HEK293 (cell line): Measurements from ENCODE around the gene LSM11.

Experiments
- CTCF ChIA-PET: fragments of 350-600 bp; formaldehyde crosslinking; extraction: SDS; loops from one replicate; lab custom pipeline; 2021; ENCODE audit warnings: antibody characterized with exemption; lab: Yijun Ruan, JAX
- POLR2A ChIA-PET: fragments of 300-600 bp; formaldehyde crosslinking; extraction: SDS; loops from one replicate; lab custom pipeline; 2020; ENCODE audit warnings: antibody characterized with exemption, inconsistent platforms; lab: Yijun Ruan, JAX
- H3K27ac ChIP-seq: fragments of 200-500 bp; sonication (Bioruptor generic); 2 replicates; pipeline ENCODE4 v1.5.1; 2014; ENCODE audit warnings: low read depth, low read length, control low read depth, inconsistent platforms; ENCODE audit errors: extremely low read depth
- H3K36me3 ChIP-seq, 2 experiments: fragments of 200-500 bp in 1 of 2; sonication (Bioruptor generic) in 1 of 2; 1 replicate in 1 of 2; 2 replicates in 1 of 2; pipeline ENCODE4 v1.5.1; 2014 to 2017; ENCODE audit warnings: inconsistent platforms in 2 of 2, low read length in 2 of 2; ENCODE audit not compliant: control insufficient read depth in 2 of 2, insufficient read depth in 1 of 2
- H3K4me1 ChIP-seq: fragments of 200-500 bp; sonication (Bioruptor generic); 2 replicates; pipeline ENCODE4 v1.5.1; 2014; ENCODE audit warnings: mild to moderate bottlenecking, low read length, inconsistent platforms; ENCODE audit not compliant: control insufficient read depth, insufficient read depth
- H3K4me3 ChIP-seq: 2 replicates; pipeline ENCODE4 v1.5.1; 2011; ENCODE audit warnings: low read depth, mild to moderate bottlenecking, control low read depth, low read length, moderate library complexity
- H3K9me3 ChIP-seq: fragments of 200-500 bp; sonication (Bioruptor generic); 2 replicates; pipeline ENCODE4 v1.5.1; 2014; ENCODE audit warnings: low read depth, low read length, inconsistent platforms; ENCODE audit not compliant: control insufficient read depth, insufficient read depth
- BCL11B ChIP-seq: fragments of 450-650 bp; formaldehyde crosslinking; IDR thresholded peaks from 2 replicates; pipeline ENCODE4 v1.5.1; 2016; ENCODE audit warnings: low read depth, missing biosample characterization, missing genetic modification characterization
- KLF16 ChIP-seq: fragments of 450-650 bp; formaldehyde crosslinking; IDR thresholded peaks from 2 replicates; pipeline ENCODE4 v1.5.1; 2017; ENCODE audit warnings: missing biosample characterization, missing genetic modification characterization
- RBAK ChIP-seq: fragments of 450-650 bp; formaldehyde crosslinking; IDR thresholded peaks from 2 replicates; pipeline ENCODE4 v1.5.1; 2016; ENCODE audit warnings: missing biosample characterization, missing genetic modification characterization
- SCRT1 ChIP-seq: fragments of 450-650 bp; formaldehyde crosslinking; IDR thresholded peaks from 2 replicates; pipeline ENCODE4 v1.5.1; 2016; ENCODE audit warnings: missing biosample characterization, missing genetic modification characterization, borderline replicate concordance
- ZNF16 ChIP-seq: fragments of 450-650 bp; formaldehyde crosslinking; IDR thresholded peaks from 2 replicates; pipeline ENCODE4 v1.5.1; 2016; ENCODE audit warnings: low read depth, missing biosample characterization, missing genetic modification characterization
- ZNF266 ChIP-seq: fragments of 450-650 bp; formaldehyde crosslinking; IDR thresholded peaks from 2 replicates; pipeline ENCODE4 v1.5.1; 2016; ENCODE audit warnings: missing biosample characterization, missing genetic modification characterization, low read depth
- ZNF423 ChIP-seq: fragments of 450-650 bp; formaldehyde crosslinking; IDR thresholded peaks from 2 replicates; pipeline ENCODE4 v1.5.1; 2016; ENCODE audit warnings: missing biosample characterization, missing genetic modification characterization
- ZNF624 ChIP-seq: fragments of 450-650 bp; formaldehyde crosslinking; IDR thresholded peaks from 2 replicates; pipeline ENCODE4 v1.5.1; 2017; ENCODE audit warnings: missing biosample characterization, missing genetic modification characterization
- TF ChIP-seq, protein P1 (sequence below): fragments of 450-650 bp; formaldehyde crosslinking; IDR thresholded peaks from 2 replicates; pipeline ENCODE4 v1.5.1; 2016; ENCODE audit warnings: missing biosample characterization, missing genetic modification characterization
- TF ChIP-seq, protein P2 (sequence below): fragments of 450-650 bp; formaldehyde crosslinking; IDR thresholded peaks from 2 replicates; pipeline ENCODE4 v1.5.1; 2016; ENCODE audit warnings: missing biosample characterization, missing genetic modification characterization
- TF ChIP-seq, protein P3 (sequence below): fragments of 450-650 bp; formaldehyde crosslinking; conservative IDR thresholded peaks from 2 replicates; pipeline ENCODE4 v1.5.1; 2016; ENCODE audit warnings: low read depth, missing biosample characterization, missing genetic modification characterization
- TF ChIP-seq, protein P4 (sequence below): fragments of 450-650 bp; formaldehyde crosslinking; IDR thresholded peaks from 2 replicates; pipeline ENCODE4 v1.5.1; 2016; ENCODE audit warnings: missing biosample characterization, missing genetic modification characterization, borderline replicate concordance
- TF ChIP-seq, protein P5 (sequence below): fragments of 450-650 bp; formaldehyde crosslinking; IDR thresholded peaks from 2 replicates; pipeline ENCODE4 v1.5.1; 2016; ENCODE audit warnings: missing biosample characterization, missing genetic modification characterization, low read depth

The LSM11 gene

DNA sequence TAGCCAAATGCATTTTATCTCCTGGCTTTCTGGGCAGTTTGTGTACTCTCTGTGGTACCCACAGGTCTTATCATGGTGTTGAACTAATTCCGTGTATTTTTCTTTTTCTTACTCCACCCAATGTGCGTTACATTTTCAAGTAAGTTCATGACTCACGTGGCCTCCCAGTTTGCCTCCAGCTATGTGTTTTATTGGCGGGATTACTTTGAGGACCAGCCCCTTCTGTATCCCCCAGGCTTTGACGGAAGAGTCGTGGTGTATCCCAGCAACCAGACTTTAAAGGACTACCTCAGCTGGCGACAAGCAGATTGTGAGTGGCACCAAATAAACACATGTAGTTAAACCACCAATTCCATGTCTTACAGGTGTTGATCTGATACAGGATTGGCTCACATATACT is 9.1 kb upstream of the LSM11 start:
- CTCF ChIA-PET, result interaction anchor here (0.6 to 5.1 kb wide), 3 partner anchors 9 to 183 kb away, joined by 4 to 49 read pairs (median 4); partner anchors contain the start of gene LSM11
- TF ChIP-seq, protein P1, sequence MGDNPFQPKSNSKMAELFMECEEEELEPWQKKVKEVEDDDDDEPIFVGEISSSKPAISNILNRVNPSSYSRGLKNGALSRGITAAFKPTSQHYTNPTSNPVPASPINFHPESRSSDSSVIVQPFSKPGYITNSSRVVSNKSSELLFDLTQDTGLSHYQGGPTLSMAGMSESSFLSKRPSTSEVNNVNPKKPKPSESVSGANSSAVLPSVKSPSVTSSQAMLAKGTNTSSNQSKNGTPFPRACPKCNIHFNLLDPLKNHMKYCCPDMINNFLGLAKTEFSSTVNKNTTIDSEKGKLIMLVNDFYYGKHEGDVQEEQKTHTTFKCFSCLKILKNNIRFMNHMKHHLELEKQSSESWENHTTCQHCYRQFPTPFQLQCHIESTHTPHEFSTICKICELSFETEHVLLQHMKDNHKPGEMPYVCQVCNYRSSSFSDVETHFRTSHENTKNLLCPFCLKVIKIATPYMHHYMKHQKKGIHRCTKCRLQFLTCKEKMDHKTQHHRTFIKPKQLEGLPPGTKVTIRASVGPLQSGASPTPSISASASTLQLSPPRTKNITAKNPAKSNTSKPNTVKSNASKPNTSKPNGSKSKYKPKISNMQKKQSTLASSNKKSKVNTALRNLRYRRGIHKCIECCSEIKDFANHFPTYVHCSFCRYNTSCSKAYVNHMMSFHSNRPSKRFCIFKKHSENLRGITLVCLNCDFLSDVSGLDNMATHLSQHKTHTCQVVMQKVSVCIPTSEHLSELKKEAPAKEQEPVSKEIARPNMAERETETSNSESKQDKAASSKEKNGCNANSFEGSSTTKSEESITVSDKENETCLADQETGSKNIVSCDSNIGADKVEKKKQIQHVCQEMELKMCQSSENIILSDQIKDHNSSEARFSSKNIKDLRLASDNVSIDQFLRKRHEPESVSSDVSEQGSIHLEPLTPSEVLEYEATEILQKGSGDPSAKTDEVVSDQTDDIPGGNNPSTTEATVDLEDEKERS (tag by site-specific recombination), result no peak
- TF ChIP-seq, protein P2, sequence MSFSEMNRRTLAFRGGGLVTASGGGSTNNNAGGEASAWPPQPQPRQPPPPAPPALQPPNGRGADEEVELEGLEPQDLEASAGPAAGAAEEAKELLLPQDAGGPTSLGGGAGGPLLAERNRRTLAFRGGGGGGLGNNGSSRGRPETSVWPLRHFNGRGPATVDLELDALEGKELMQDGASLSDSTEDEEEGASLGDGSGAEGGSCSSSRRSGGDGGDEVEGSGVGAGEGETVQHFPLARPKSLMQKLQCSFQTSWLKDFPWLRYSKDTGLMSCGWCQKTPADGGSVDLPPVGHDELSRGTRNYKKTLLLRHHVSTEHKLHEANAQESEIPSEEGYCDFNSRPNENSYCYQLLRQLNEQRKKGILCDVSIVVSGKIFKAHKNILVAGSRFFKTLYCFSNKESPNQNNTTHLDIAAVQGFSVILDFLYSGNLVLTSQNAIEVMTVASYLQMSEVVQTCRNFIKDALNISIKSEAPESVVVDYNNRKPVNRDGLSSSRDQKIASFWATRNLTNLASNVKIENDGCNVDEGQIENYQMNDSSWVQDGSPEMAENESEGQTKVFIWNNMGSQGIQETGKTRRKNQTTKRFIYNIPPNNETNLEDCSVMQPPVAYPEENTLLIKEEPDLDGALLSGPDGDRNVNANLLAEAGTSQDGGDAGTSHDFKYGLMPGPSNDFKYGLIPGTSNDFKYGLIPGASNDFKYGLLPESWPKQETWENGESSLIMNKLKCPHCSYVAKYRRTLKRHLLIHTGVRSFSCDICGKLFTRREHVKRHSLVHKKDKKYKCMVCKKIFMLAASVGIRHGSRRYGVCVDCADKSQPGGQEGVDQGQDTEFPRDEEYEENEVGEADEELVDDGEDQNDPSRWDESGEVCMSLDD (tag by site-specific recombination), result no peak
- TF ChIP-seq, protein P3, sequence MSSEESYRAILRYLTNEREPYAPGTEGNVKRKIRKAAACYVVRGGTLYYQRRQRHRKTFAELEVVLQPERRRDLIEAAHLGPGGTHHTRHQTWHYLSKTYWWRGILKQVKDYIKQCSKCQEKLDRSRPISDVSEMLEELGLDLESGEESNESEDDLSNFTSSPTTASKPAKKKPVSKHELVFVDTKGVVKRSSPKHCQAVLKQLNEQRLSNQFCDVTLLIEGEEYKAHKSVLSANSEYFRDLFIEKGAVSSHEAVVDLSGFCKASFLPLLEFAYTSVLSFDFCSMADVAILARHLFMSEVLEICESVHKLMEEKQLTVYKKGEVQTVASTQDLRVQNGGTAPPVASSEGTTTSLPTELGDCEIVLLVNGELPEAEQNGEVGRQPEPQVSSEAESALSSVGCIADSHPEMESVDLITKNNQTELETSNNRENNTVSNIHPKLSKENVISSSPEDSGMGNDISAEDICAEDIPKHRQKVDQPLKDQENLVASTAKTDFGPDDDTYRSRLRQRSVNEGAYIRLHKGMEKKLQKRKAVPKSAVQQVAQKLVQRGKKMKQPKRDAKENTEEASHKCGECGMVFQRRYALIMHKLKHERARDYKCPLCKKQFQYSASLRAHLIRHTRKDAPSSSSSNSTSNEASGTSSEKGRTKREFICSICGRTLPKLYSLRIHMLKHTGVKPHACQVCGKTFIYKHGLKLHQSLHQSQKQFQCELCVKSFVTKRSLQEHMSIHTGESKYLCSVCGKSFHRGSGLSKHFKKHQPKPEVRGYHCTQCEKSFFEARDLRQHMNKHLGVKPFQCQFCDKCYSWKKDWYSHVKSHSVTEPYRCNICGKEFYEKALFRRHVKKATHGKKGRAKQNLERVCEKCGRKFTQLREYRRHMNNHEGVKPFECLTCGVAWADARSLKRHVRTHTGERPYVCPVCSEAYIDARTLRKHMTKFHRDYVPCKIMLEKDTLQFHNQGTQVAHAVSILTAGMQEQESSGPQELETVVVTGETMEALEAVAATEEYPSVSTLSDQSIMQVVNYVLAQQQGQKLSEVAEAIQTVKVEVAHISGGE (tag by site-specific recombination), result no peak
- TF ChIP-seq BCL11B (no peak), ZNF423 (tag by site-specific recombination) (no peak), KLF16 (tag by site-specific recombination) (no peak), ZNF624 (tag by site-specific recombination) (no peak), ZNF266 (tag by site-specific recombination) (no peak), SCRT1 (tag by site-specific recombination) (no peak), ZNF16 (tag by site-specific recombination) (no peak), RBAK (tag by site-specific recombination) (no peak)
- TF ChIP-seq, protein P4, sequence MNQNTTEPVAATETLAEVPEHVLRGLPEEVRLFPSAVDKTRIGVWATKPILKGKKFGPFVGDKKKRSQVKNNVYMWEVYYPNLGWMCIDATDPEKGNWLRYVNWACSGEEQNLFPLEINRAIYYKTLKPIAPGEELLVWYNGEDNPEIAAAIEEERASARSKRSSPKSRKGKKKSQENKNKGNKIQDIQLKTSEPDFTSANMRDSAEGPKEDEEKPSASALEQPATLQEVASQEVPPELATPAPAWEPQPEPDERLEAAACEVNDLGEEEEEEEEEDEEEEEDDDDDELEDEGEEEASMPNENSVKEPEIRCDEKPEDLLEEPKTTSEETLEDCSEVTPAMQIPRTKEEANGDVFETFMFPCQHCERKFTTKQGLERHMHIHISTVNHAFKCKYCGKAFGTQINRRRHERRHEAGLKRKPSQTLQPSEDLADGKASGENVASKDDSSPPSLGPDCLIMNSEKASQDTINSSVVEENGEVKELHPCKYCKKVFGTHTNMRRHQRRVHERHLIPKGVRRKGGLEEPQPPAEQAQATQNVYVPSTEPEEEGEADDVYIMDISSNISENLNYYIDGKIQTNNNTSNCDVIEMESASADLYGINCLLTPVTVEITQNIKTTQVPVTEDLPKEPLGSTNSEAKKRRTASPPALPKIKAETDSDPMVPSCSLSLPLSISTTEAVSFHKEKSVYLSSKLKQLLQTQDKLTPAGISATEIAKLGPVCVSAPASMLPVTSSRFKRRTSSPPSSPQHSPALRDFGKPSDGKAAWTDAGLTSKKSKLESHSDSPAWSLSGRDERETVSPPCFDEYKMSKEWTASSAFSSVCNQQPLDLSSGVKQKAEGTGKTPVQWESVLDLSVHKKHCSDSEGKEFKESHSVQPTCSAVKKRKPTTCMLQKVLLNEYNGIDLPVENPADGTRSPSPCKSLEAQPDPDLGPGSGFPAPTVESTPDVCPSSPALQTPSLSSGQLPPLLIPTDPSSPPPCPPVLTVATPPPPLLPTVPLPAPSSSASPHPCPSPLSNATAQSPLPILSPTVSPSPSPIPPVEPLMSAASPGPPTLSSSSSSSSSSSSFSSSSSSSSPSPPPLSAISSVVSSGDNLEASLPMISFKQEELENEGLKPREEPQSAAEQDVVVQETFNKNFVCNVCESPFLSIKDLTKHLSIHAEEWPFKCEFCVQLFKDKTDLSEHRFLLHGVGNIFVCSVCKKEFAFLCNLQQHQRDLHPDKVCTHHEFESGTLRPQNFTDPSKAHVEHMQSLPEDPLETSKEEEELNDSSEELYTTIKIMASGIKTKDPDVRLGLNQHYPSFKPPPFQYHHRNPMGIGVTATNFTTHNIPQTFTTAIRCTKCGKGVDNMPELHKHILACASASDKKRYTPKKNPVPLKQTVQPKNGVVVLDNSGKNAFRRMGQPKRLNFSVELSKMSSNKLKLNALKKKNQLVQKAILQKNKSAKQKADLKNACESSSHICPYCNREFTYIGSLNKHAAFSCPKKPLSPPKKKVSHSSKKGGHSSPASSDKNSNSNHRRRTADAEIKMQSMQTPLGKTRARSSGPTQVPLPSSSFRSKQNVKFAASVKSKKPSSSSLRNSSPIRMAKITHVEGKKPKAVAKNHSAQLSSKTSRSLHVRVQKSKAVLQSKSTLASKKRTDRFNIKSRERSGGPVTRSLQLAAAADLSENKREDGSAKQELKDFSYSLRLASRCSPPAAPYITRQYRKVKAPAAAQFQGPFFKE (tag by site-specific recombination), result no peak
- TF ChIP-seq, protein P5, sequence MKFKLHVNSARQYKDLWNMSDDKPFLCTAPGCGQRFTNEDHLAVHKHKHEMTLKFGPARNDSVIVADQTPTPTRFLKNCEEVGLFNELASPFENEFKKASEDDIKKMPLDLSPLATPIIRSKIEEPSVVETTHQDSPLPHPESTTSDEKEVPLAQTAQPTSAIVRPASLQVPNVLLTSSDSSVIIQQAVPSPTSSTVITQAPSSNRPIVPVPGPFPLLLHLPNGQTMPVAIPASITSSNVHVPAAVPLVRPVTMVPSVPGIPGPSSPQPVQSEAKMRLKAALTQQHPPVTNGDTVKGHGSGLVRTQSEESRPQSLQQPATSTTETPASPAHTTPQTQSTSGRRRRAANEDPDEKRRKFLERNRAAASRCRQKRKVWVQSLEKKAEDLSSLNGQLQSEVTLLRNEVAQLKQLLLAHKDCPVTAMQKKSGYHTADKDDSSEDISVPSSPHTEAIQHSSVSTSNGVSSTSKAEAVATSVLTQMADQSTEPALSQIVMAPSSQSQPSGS (tag by site-specific recombination), result no peak
- TF ChIP-seq, all 188 proteins: peak for 0
- Histone ChIP-seq H3K4me1 (no peaks in the 10 kb centered on the region), H3K36me3 (peaks cover 40 to 45% of the 10 kb centered on the region in 2 experiments), H3K9me3 (no peaks in the 10 kb centered on the region), H3K27ac (no peak overlapping the region), H3K4me3 (no peak overlapping the region)
- POLR2A ChIA-PET, result no interaction called here
